HepG2 (cell line): ENCODE results near the gene ZSWIM6. TPM values are rescaled to one million over a fixed set of nuclear protein-coding genes. Genes with fewer than 3 reads are reported as not detected.

Experiments
- ATAC-seq: fragments of 200-7000 bp; cut with Tn5 transposase; 3 replicates; pipeline ENCODE4 v1.9.1; 2020; ENCODE audit warnings: mild to moderate bottlenecking, moderate library complexity
- BruUV-seq: library from RNA; stranded (reverse); fragments of 400-500 nt; replicated peaks from 2 replicates; lab custom pipeline; 2021; lab: Mats Ljungman, UMichigan
- CTCF ChIA-PET: fragments of 300-600 bp; formaldehyde crosslinking; extraction: SDS; loops from one replicate; lab custom pipeline; 2021; ENCODE audit warnings: low total read pairs, inconsistent platforms, low intra/inter-chr PET ratio; lab: Yijun Ruan, JAX
- POLR2A ChIA-PET: fragments of 350-600 bp; sonication (Branson Sonifier 250); formaldehyde crosslinking; loops from one replicate; lab custom pipeline; 2020; ENCODE audit warnings: antibody characterized with exemption, inconsistent platforms; lab: Yijun Ruan, JAX
- DNase-seq: peaks from one replicate; pipeline ENCODE4 v3.0.0-alpha.2; 2015; ENCODE audit warnings: low spot score
- FAIRE-seq: peaks from 3 replicates; lab custom pipeline; 2011; peaks lifted over from hg19 to GRCh38; lab: Jason Lieb, UNC
- H2AFZ ChIP-seq: one replicate; pipeline ENCODE4 v1.6.1; 2011; ENCODE audit warnings: low read length, inconsistent platforms
- H3K27ac ChIP-seq: fragments of 300-600 bp; 3 replicates; pipeline ENCODE4 v1.8.0; 2011; ENCODE audit warnings: mixed run types, mild to moderate bottlenecking, mixed read lengths, low read length, inconsistent platforms; ENCODE audit not compliant: insufficient read depth; ENCODE audit errors: extremely low read length
- H3K27me3 ChIP-seq, 2 experiments: fragments of 200-600 bp in 1 of 2; 2 replicates in 1 of 2; 3 replicates in 1 of 2; pipeline versions ENCODE4 v1.6.0 to v1.8.0; 2011; ENCODE audit warnings: low read length in 2 of 2, mild to moderate bottlenecking in 2 of 2, moderate library complexity in 2 of 2, inconsistent platforms in 1 of 2; ENCODE audit not compliant: insufficient read depth in 2 of 2, control insufficient read depth in 1 of 2
- H3K36me3 ChIP-seq, 2 experiments: fragments of 200-600 bp in 1 of 2; replicated peaks in 1 of 2; 2 replicates in 1 of 2; 3 replicates in 1 of 2; pipeline versions ENCODE4 v1.5.1 to v1.8.0; 2011; ENCODE audit warnings: low read length in 2 of 2, inconsistent platforms in 1 of 2; ENCODE audit not compliant: insufficient read depth in 2 of 2, control insufficient read depth in 1 of 2
- H3K4me1 ChIP-seq: 2 replicates; pipeline ENCODE4 v1.5.1; 2012; ENCODE audit warnings: low read length, inconsistent platforms; ENCODE audit not compliant: insufficient read depth
- H3K4me2 ChIP-seq: 2 replicates; pipeline ENCODE4 v1.6.0; 2011; ENCODE audit warnings: low read depth, low read length, inconsistent platforms
- H3K4me3 ChIP-seq, 3 experiments: fragments of 200-600 bp in 1 of 3; sonication (generic), shearing (Covaris generic) in 1 of 3; replicated peaks in 1 of 3; 2 replicates each; pipeline ENCODE4 v1.5.1; 2011 to 2016; ENCODE audit warnings: low read length in 3 of 3, inconsistent platforms in 2 of 3, low read depth in 2 of 3, mild to moderate bottlenecking in 2 of 3, control low read depth in 1 of 3, mixed read lengths in 1 of 3; ENCODE audit not compliant: insufficient read depth in 1 of 3
- H3K79me2 ChIP-seq: one replicate; pipeline ENCODE4 v1.6.1; 2011; ENCODE audit warnings: low read length, inconsistent platforms; ENCODE audit not compliant: insufficient read depth
- H3K9ac ChIP-seq: 2 replicates; pipeline ENCODE4 v1.6.0; 2011; ENCODE audit warnings: mild to moderate bottlenecking, low read depth, low read length, inconsistent platforms; ENCODE audit not compliant: insufficient read depth
- H3K9me3 ChIP-seq: 2 replicates; pipeline ENCODE4 v1.5.1; 2012; ENCODE audit warnings: mild to moderate bottlenecking, low read length
- H4K20me1 ChIP-seq: 2 replicates; pipeline ENCODE4 v1.6.0; 2011; ENCODE audit warnings: inconsistent platforms, mild to moderate bottlenecking, low read length, moderate library complexity; ENCODE audit not compliant: insufficient read depth
- EEA1 ChIP-seq: sonication (generic); formaldehyde crosslinking; IDR thresholded peaks from 2 replicates; pipeline ENCODE4 v1.5.1; 2020; ENCODE audit warnings: mild to moderate bottlenecking, missing genetic modification reagents, borderline replicate concordance
- RELA ChIP-seq: sonication (generic); formaldehyde crosslinking; IDR thresholded peaks from 2 replicates; pipeline ENCODE4 v1.4.0; 2020; ENCODE audit warnings: missing genetic modification reagents
- ZBTB1 ChIP-seq: sonication (generic); formaldehyde crosslinking; IDR thresholded peaks from 2 replicates; pipeline ENCODE4 v1.4.0; 2020; ENCODE audit warnings: missing genetic modification reagents, borderline replicate concordance
- ZC3H4 ChIP-seq: sonication (generic); formaldehyde crosslinking; IDR thresholded peaks from 2 replicates; pipeline ENCODE4 v1.4.0; 2020; ENCODE audit warnings: missing genetic modification reagents, borderline replicate concordance
- ZNF431 ChIP-seq: sonication (generic); formaldehyde crosslinking; IDR thresholded peaks from 2 replicates; pipeline ENCODE4 v1.9.0; 2022; ENCODE audit warnings: missing genetic modification reagents, low read depth, mild to moderate bottlenecking, borderline replicate concordance
- WGBS: methylation state at CpG from one replicate; pipeline ENCODE4 v1.1.6; 2017; ENCODE audit warnings: low lambda C conversion rate; 5-methylcytosine and 5-hydroxymethylcytosine counted together
- in situ Hi-C: cut with HindIII; loops from 2 replicates; pipeline ENCODE4 v1.10.0; 2017; ENCODE audit warnings: low pct_unique_long_range_greater_than_20kb; ENCODE audit not compliant: extremely low pct_ligation_motif_present
- intact Hi-C: fragments of 100-400 bp; cut with micrococcal nuclease; formaldehyde crosslinking; loops from one replicate; pipeline ENCODE4 v1.10.0; 2022; ENCODE audit not compliant: unreplicated experiment
- polyA plus RNA-seq, 8 experiments: library from polyadenylated mRNA; depleted of rRNA in 3 of 8; stranded (reverse) in 7 of 8; unstranded in 1 of 8; fragments of >200 nt; fragmentation: Illumina TruSeq in 4 of 8; extraction: Trizol in 4 of 8; gene quantifications; 2 replicates each; pipeline versions ENCODE4 v1.2.1 to v1.2.3, GENCODE V29; 2011 to 2016; ENCODE audit warnings: low read depth in 4 of 8, missing spikeins in 1 of 8, mixed read lengths in 1 of 8; ENCODE audit not compliant: insufficient read depth in 1 of 8
- total RNA-seq, 5 experiments: library from RNA; depleted of rRNA; stranded (reverse); fragments of >200 nt; fragmentation: Illumina TruSeq; extraction: Trizol; gene quantifications; 2 replicates each; pipeline ENCODE4 v1.2.3, GENCODE V29; 2016; ENCODE audit warnings: low read depth in 1 of 5
- TF ChIP-seq, protein P1 (sequence below), 2 experiments: fragments of 450-650 bp in 1 of 2; sonication (generic) in 1 of 2; formaldehyde crosslinking in 1 of 2; IDR thresholded peaks; 2 replicates each; pipeline versions ENCODE4 v1.6.1 to v1.8.0; 2016 to 2022; ENCODE audit warnings: antibody characterized with exemption in 1 of 2, mild to moderate bottlenecking in 1 of 2, missing genetic modification reagents in 1 of 2
- TF ChIP-seq, protein P2 (sequence below), 2 experiments: sonication (generic) in 1 of 2; formaldehyde crosslinking in 1 of 2; IDR thresholded peaks; 2 replicates each; pipeline versions ENCODE4 v1.4.0 to v1.6.1; 2016 to 2020; ENCODE audit warnings: borderline replicate concordance in 1 of 2, low read depth in 1 of 2, mild to moderate bottlenecking in 1 of 2, missing genetic modification reagents in 1 of 2
- TF ChIP-seq, protein P3 (sequence below): sonication (generic); formaldehyde crosslinking; IDR thresholded peaks from 2 replicates; pipeline ENCODE4 v1.4.0; 2020; ENCODE audit warnings: mild to moderate bottlenecking, missing genetic modification reagents

The ZSWIM6 gene
- total and polyA plus RNA-seq, 2 of the 13 experiments (the other 11 are each of a cell fraction or from before 2014, with no cell fraction given) = 0.82 to 1.9 TPM

DNA sequence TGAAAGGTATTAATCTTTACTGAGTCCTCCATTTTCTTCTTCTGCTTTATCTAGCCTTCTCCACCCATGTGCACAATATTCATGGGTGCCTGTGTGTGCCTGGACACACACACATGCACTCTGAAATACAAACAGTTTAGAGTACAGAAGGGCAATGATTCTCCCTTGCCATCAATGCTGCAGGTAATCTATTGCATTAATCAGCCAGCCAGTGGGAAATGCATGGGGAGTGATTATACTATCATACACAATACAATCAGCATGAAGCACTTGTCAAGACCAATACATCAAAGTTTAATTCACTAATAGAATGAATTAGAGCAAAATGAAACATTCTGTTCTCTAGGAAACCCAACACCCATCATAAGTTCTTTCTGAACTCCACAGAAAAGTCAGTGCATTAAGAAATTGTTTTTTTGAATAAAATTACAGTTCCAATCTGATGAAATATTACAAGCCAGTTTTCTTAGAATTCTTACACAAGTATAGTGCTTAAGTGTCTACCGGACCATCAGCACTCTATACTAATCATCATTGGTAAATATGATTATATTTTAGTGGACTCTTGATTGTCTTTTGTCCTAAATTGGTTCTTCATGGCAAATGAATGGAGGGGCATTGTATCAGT lies 172.2 kb downstream of the ZSWIM6 start:
- H3K36me3 ChIP-seq = no peaks in the 10 kb centered on the region
- ChIA-PET POLR2A (no interaction called here), CTCF (no interaction called here)
- in situ Hi-C loops (no loop called here), intact Hi-C loops (no loop called here)
- no peak overlapping the region for H3K4me3 ChIP-seq
- 59% methylated on average over 1 of the region's 1 CpG for WGBS
- no peak for ATAC-seq
- no peaks in the 10 kb centered on the region for H3K27me3 ChIP-seq
- H3K4me2 ChIP-seq = no peak overlapping the region
- BruUV-seq = no TSS peak
- no peaks in the 10 kb centered on the region for H3K9me3 ChIP-seq
- no peaks in the 10 kb centered on the region for H4K20me1 ChIP-seq
- no peak overlapping the region for H3K9ac ChIP-seq
- no peaks in the 10 kb centered on the region for H3K4me1 ChIP-seq
- no peak overlapping the region for H2AFZ ChIP-seq
- no peaks in the 10 kb centered on the region for H3K79me2 ChIP-seq
- H3K27ac ChIP-seq = no peak overlapping the region
- DNase-seq = no peak
- FAIRE-seq = no peak
- no peak for TF ChIP-seq ZBTB1 (CRISPR knock-in tag)
- no peak for TF ChIP-seq EEA1
- no peak for TF ChIP-seq ZC3H4 (CRISPR knock-in tag)
- no peak for TF ChIP-seq ZNF431 (CRISPR knock-in tag)
- no peak for TF ChIP-seq RELA (CRISPR knock-in tag)
- TF ChIP-seq, protein P1, sequence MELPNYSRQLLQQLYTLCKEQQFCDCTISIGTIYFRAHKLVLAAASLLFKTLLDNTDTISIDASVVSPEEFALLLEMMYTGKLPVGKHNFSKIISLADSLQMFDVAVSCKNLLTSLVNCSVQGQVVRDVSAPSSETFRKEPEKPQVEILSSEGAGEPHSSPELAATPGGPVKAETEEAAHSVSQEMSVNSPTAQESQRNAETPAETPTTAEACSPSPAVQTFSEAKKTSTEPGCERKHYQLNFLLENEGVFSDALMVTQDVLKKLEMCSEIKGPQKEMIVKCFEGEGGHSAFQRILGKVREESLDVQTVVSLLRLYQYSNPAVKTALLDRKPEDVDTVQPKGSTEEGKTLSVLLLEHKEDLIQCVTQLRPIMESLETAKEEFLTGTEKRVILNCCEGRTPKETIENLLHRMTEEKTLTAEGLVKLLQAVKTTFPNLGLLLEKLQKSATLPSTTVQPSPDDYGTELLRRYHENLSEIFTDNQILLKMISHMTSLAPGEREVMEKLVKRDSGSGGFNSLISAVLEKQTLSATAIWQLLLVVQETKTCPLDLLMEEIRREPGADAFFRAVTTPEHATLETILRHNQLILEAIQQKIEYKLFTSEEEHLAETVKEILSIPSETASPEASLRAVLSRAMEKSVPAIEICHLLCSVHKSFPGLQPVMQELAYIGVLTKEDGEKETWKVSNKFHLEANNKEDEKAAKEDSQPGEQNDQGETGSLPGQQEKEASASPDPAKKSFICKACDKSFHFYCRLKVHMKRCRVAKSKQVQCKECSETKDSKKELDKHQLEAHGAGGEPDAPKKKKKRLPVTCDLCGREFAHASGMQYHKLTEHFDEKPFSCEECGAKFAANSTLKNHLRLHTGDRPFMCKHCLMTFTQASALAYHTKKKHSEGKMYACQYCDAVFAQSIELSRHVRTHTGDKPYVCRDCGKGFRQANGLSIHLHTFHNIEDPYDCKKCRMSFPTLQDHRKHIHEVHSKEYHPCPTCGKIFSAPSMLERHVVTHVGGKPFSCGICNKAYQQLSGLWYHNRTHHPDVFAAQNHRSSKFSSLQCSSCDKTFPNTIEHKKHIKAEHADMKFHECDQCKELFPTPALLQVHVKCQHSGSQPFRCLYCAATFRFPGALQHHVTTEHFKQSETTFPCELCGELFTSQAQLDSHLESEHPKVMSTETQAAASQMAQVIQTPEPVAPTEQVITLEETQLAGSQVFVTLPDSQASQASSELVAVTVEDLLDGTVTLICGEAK (IDR thresholded peaks at IDR 0.05) = no peak
- TF ChIP-seq, protein P1 (CRISPR knock-in tag; IDR thresholded peaks at IDR 0.05) = no peak
- TF ChIP-seq, protein P2, sequence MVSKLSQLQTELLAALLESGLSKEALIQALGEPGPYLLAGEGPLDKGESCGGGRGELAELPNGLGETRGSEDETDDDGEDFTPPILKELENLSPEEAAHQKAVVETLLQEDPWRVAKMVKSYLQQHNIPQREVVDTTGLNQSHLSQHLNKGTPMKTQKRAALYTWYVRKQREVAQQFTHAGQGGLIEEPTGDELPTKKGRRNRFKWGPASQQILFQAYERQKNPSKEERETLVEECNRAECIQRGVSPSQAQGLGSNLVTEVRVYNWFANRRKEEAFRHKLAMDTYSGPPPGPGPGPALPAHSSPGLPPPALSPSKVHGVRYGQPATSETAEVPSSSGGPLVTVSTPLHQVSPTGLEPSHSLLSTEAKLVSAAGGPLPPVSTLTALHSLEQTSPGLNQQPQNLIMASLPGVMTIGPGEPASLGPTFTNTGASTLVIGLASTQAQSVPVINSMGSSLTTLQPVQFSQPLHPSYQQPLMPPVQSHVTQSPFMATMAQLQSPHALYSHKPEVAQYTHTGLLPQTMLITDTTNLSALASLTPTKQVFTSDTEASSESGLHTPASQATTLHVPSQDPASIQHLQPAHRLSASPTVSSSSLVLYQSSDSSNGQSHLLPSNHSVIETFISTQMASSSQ (IDR thresholded peaks at IDR 0.05; ENCODE audit: low read depth) = no peak
- TF ChIP-seq, protein P2 (CRISPR knock-in tag; IDR thresholded peaks at IDR 0.05; ENCODE audit: borderline replicate concordance) = no peak
- TF ChIP-seq, protein P3, sequence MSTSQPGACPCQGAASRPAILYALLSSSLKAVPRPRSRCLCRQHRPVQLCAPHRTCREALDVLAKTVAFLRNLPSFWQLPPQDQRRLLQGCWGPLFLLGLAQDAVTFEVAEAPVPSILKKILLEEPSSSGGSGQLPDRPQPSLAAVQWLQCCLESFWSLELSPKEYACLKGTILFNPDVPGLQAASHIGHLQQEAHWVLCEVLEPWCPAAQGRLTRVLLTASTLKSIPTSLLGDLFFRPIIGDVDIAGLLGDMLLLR (CRISPR knock-in tag) = no peak
